WTC11 (cell line): ENCODE data around the gene LYPD3. TPM values are rescaled to one million over a fixed set of nuclear protein-coding genes. Genes with fewer than 3 reads are reported as not detected.
"Not testable (repeated sequence)": the region's sequence is repeated elsewhere in the genome, so short reads cannot be mapped to it uniquely, and the experiment has no call there.

Experiments used
- ATAC-seq: fragments of 200-7000 bp; cut with Tn5 transposase; 2 replicates; pipeline ENCODE4 v1.10.0; 2021; ENCODE audit warnings: mild to moderate bottlenecking, moderate library complexity
- CTCF ChIA-PET: fragments of 300-600 bp; sonication (Branson Sonifier 250); formaldehyde crosslinking; loops from one replicate; lab custom pipeline; 2021; ENCODE audit warnings: antibody characterized with exemption; lab: Charles Lee
- POLR2A ChIA-PET: fragments of 350-600 bp; sonication (Branson Sonifier 250); formaldehyde crosslinking; loops from one replicate; lab custom pipeline; 2021; ENCODE audit warnings: antibody characterized with exemption; lab: Charles Lee
- DNase-seq: peaks from one replicate; pipeline ENCODE4 v3.0.0; 2021; ENCODE audit warnings: low spot score
- H3K27ac Mint-ChIP-seq: 2 replicates; pipeline ENCODE4 v1.8.0; 2021; ENCODE audit warnings: mixed read lengths
- H3K27me3 Mint-ChIP-seq: 2 replicates; pipeline ENCODE4 v1.8.0; 2021; ENCODE audit warnings: low read depth, mild to moderate bottlenecking, moderate library complexity, mixed read lengths
- H3K36me3 Mint-ChIP-seq: 2 replicates; pipeline ENCODE4 v1.8.0; 2021; ENCODE audit warnings: mixed read lengths
- H3K4me1 Mint-ChIP-seq: 2 replicates; pipeline ENCODE4 v1.8.0; 2022; ENCODE audit warnings: mixed read lengths
- H3K4me3 Mint-ChIP-seq: 2 replicates; pipeline ENCODE4 v1.8.0; 2021; ENCODE audit warnings: mild to moderate bottlenecking, moderate library complexity, mixed read lengths
- H3K9me3 Mint-ChIP-seq: 2 replicates; pipeline ENCODE4 v1.8.0; 2021; ENCODE audit warnings: mixed read lengths
- ATF2 ChIP-seq: sonication (generic); formaldehyde crosslinking; IDR thresholded peaks from 2 replicates; pipeline ENCODE4 v1.8.1; 2022; ENCODE audit warnings: low read depth, missing genetic modification reagents, borderline replicate concordance
- ATF6 ChIP-seq: sonication (generic); formaldehyde crosslinking; IDR thresholded peaks from 2 replicates; pipeline ENCODE4 v1.8.1; 2023; ENCODE audit warnings: mild to moderate bottlenecking, missing genetic modification reagents
- FOXP1 ChIP-seq: sonication (generic); formaldehyde crosslinking; IDR thresholded peaks from 2 replicates; pipeline ENCODE4 v1.8.0; 2022; ENCODE audit warnings: missing genetic modification reagents, mild to moderate bottlenecking, moderate library complexity, borderline replicate concordance
- GTF2I ChIP-seq: fragments of 250-450 bp; sonication (Bioruptor Pico); conservative IDR thresholded peaks from 2 replicates; pipeline ENCODE4 v1.4.0; 2021; ENCODE audit warnings: mild to moderate bottlenecking
- MYBL2 ChIP-seq: sonication (generic); formaldehyde crosslinking; IDR thresholded peaks from 2 replicates; pipeline ENCODE4 v1.8.1; 2023; ENCODE audit warnings: mild to moderate bottlenecking, moderate library complexity, missing genetic modification reagents
- NR1H2 ChIP-seq: sonication (generic); formaldehyde crosslinking; IDR thresholded peaks from 2 replicates; pipeline ENCODE4 v1.9.0; 2021; ENCODE audit warnings: mild to moderate bottlenecking, moderate library complexity, missing genetic modification reagents
- PREB ChIP-seq: sonication (generic); formaldehyde crosslinking; IDR thresholded peaks from 2 replicates; pipeline ENCODE4 v1.8.1; 2022; ENCODE audit warnings: mild to moderate bottlenecking, missing genetic modification reagents, moderate library complexity, borderline replicate concordance
- SMAD4 ChIP-seq: sonication (generic); formaldehyde crosslinking; IDR thresholded peaks from 2 replicates; pipeline ENCODE4 v1.8.0; 2022; ENCODE audit warnings: mild to moderate bottlenecking, missing genetic modification reagents
- TCF7 ChIP-seq: sonication (generic); formaldehyde crosslinking; IDR thresholded peaks from 2 replicates; pipeline ENCODE4 v1.8.0; 2022; ENCODE audit warnings: mild to moderate bottlenecking, low read depth, missing genetic modification reagents, moderate library complexity
- TP53 ChIP-seq: sonication (generic); formaldehyde crosslinking; IDR thresholded peaks from 2 replicates; pipeline ENCODE4 v1.8.1; 2023; ENCODE audit warnings: mild to moderate bottlenecking, missing genetic modification reagents
- ZBTB43 ChIP-seq: sonication (generic); formaldehyde crosslinking; IDR thresholded peaks from 2 replicates; pipeline ENCODE4 v1.8.1; 2023; ENCODE audit warnings: mild to moderate bottlenecking, missing genetic modification reagents
- ZNF281 ChIP-seq: sonication (generic); formaldehyde crosslinking; IDR thresholded peaks from 2 replicates; pipeline ENCODE4 v1.8.0; 2023; ENCODE audit warnings: mild to moderate bottlenecking, missing genetic modification reagents
- ZNF671 ChIP-seq: fragments of 250-450 bp; sonication (Bioruptor Pico); IDR thresholded peaks from 2 replicates; pipeline ENCODE4 v1.8.0; 2021; ENCODE audit warnings: mild to moderate bottlenecking
- total RNA-seq: library from RNA; stranded (reverse); gene quantifications from 3 replicates; pipeline ENCODE4 v1.2.3, GENCODE V29; 2021
- TF ChIP-seq, protein P1 (sequence below): sonication (generic); formaldehyde crosslinking; IDR thresholded peaks from 2 replicates; pipeline ENCODE4 v1.8.1; 2022; ENCODE audit warnings: mild to moderate bottlenecking, moderate library complexity, missing genetic modification reagents

Gene LYPD3
- total RNA-seq, 1 experiment from 2014 or later, result 3.8 TPM

DNA sequence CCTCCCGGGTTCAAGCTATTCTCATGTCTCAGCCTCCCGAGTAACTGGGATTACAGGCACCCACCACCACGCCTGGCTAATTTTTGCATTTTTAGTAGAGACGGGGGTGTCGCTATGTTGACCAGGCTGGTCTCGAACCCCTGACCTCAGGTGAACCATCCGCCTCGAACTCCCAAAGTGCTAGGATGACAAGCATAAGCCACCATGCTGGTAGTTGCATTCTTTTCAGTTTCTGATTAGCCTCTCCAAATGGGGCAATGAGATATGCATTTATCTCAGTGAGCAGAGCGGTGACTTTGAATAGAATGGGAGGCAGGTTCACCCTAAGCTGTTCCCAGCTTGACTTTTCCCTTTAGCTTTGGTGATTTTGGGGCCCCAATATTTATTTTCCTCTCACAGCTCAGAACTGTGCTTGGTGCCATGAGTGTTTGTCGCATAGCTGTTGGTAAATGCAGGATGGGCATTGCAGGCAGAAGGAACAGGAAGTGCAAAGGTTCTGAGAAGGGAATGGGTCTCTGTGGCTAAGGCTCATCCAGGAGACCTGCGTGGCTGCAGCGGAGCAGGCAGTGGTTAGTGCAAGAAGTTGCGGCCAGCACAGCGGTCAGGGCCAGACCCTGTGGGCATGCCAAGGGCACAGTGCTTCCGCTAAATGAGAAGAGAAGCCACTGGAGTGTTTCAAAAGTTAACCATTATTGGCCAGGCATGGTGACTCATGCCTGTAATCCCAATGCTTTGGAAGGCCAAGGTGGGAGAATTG is 20.7 kb downstream of the LYPD3 start (continued):
- no peak for TF ChIP-seq ZBTB43 (CRISPR knock-in tag)

DNA sequence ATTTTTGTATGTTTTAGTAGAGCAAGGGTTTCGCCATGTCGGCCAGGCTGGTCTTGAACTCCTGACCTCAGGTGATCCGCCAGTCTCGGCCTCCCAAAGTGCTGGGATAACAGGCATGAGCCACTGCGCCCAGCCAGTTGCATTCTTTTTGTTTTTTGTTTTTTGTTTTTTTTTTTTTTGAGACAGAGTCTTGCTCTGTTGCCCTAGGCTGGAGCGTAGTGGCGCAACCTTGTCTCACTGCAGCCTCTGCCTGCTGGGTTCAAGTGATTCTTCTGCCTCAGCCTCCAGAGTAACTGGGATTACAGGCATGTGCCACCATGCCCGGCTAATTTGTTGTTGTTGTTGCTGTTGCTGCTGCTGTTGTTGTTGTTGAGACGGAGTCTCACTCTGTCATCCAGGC is 21.3 kb downstream of the LYPD3 start:
- CTCF ChIA-PET, result interaction anchor here (1.1 to 5.4 kb wide), 3 partner anchors 60 to 111 kb away, joined by 4 to 245 read pairs (median 5); no protein-coding TSS in a partner anchor
- H3K9me3 Mint-ChIP-seq, H3K4me3 Mint-ChIP-seq, ATAC-seq, DNase-seq, H3K27me3 Mint-ChIP-seq, H3K27ac Mint-ChIP-seq, POLR2A ChIA-PET, H3K36me3 Mint-ChIP-seq: not testable (repeated sequence)
- peaks cover 11% of the 10 kb centered on the region for H3K4me1 Mint-ChIP-seq

DNA sequence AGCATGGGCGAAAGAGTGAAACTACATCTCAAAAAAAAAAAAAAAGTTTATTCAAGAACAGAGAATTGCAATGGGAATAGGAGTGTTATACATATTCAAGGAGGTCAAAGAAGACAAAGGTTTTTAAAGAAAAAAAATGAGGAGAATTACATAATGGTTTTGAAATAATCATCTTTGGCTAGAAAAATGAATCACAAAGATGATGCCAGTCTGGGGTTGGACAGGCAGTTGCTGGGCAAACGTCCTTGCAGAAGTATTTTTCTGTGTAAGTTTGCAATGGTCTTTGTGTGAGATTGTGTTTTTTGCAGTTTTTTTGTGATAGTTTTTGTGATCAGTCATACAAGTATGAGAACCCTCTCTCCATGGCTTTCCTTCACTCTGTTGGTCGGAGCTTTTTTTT is 23.7 kb downstream of the LYPD3 start:
- peaks cover 7% of the 10 kb centered on the region; the same call in 1 of the 2 replicates for H3K27me3 Mint-ChIP-seq
- H3K36me3 Mint-ChIP-seq, result no peaks in the 10 kb centered on the region
- ATAC-seq, result no peak
- peaks cover 4% of the 10 kb centered on the region for H3K4me1 Mint-ChIP-seq
- ChIA-PET CTCF (interaction anchor here (0.6 to 1.6 kb wide), 2 partner anchors 10 to 77 kb away, joined by 3 to 5 read pairs; no protein-coding TSS in a partner anchor), POLR2A (no interaction called here)
- no peak for DNase-seq
- H3K9me3 Mint-ChIP-seq, result 0 out of 2 replicates have a peak, but pooled peaks cover 3% of the 10 kb centered on the region
- H3K27ac Mint-ChIP-seq, result no peak overlapping the region
- no peak for TF ChIP-seq MYBL2 (CRISPR knock-in tag)
- no peak for TF ChIP-seq NR1H2 (CRISPR knock-in tag)
- TF ChIP-seq PREB (CRISPR knock-in tag), result no peak
- no peak overlapping the region for H3K4me3 Mint-ChIP-seq

- CTCF ChIA-PET, result interaction anchor here (0.8 to 2.5 kb wide), 4 partner anchors 79 to 157 kb away, joined by 3 to 11 read pairs (median 4); partner anchors contain the start of genes IRGQ, ZNF575 and ZNF576
- H3K27me3 Mint-ChIP-seq, result peaks cover 3% of the 10 kb centered on the region; the same call in 1 of the 2 replicates
Observed at GRCh38 chr19:43439709-43440063, 25.7 kb downstream of the LYPD3 start.

More at GRCh38 chr19:43439709-43440063, 25.7 kb downstream of the LYPD3 start:
- H3K27ac Mint-ChIP-seq, result no peak overlapping the region
- no peaks in the 10 kb centered on the region for H3K36me3 Mint-ChIP-seq
- no peak for DNase-seq
- peaks cover 4% of the 10 kb centered on the region; the same call in 1 of the 2 replicates for H3K4me1 Mint-ChIP-seq
- POLR2A ChIA-PET, result no interaction called here
- 0 out of 2 replicates have a peak, but pooled peaks cover 3% of the 10 kb centered on the region for H3K9me3 Mint-ChIP-seq
- ATAC-seq, result no peak
- no peak overlapping the region for H3K4me3 Mint-ChIP-seq
- no peak for TF ChIP-seq SMAD4 (CRISPR knock-in tag)
- TF ChIP-seq TCF7 (CRISPR knock-in tag), result no peak
- TF ChIP-seq ATF2 (CRISPR knock-in tag), result no peak
- TF ChIP-seq TP53, result no peak
- TF ChIP-seq ATF6 (CRISPR knock-in tag), result no peak
- TF ChIP-seq, protein P1, sequence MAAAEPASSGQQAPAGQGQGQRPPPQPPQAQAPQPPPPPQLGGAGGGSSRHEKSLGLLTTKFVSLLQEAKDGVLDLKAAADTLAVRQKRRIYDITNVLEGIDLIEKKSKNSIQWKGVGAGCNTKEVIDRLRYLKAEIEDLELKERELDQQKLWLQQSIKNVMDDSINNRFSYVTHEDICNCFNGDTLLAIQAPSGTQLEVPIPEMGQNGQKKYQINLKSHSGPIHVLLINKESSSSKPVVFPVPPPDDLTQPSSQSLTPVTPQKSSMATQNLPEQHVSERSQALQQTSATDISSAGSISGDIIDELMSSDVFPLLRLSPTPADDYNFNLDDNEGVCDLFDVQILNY (CRISPR knock-in tag), result no peak
- TF ChIP-seq ZNF671 (CRISPR knock-in tag), result no peak
- no peak for TF ChIP-seq FOXP1 (CRISPR knock-in tag)
- no peak for TF ChIP-seq GTF2I
- TF ChIP-seq ZNF281 (CRISPR knock-in tag), result no peak
